DOHH2 (cell line): ENCODE results near the gene TEX10.

Experiments used
- H3F3A ChIP-seq: fragments of 200-600 bp; sonication (generic), shearing (Covaris generic); 2 replicates; pipeline ENCODE4 v1.6.0; 2016; ENCODE audit warnings: antibody characterized with exemption, mild to moderate bottlenecking; ENCODE audit not compliant: control insufficient read depth, insufficient read depth
- H3K27ac ChIP-seq: fragments of 200-600 bp; sonication (generic); 2 replicates; pipeline ENCODE4 v1.5.1; 2014; ENCODE audit warnings: low read depth, mild to moderate bottlenecking, low read length, moderate library complexity
- H3K27me3 ChIP-seq: fragments of 200-600 bp; sonication (generic); 2 replicates; pipeline ENCODE4 v1.6.1; 2014; ENCODE audit warnings: mild to moderate bottlenecking, low read length, mixed read lengths; ENCODE audit not compliant: control insufficient read depth
- H3K36me3 ChIP-seq: fragments of 200-600 bp; sonication (generic); 2 replicates; pipeline ENCODE4 v1.6.1; 2014; ENCODE audit warnings: mild to moderate bottlenecking, low read length, moderate library complexity, mixed read lengths; ENCODE audit not compliant: control insufficient read depth
- H3K4me1 ChIP-seq: fragments of 200-600 bp; sonication (generic); 2 replicates; pipeline ENCODE4 v1.6.1; 2014; ENCODE audit warnings: mild to moderate bottlenecking, low read length, mixed read lengths; ENCODE audit not compliant: control insufficient read depth
- H3K4me2 ChIP-seq: fragments of 200-600 bp; sonication (generic); 2 replicates; pipeline ENCODE4 v1.6.0; 2014; ENCODE audit warnings: mild to moderate bottlenecking, low read length, moderate library complexity
- H3K4me3 ChIP-seq: fragments of 200-600 bp; sonication (generic); 2 replicates; pipeline ENCODE4 v1.5.1; 2014; ENCODE audit warnings: mild to moderate bottlenecking, low read length, mixed read lengths
- H3K79me2 ChIP-seq: fragments of 200-600 bp; sonication (generic); 2 replicates; pipeline ENCODE4 v1.6.1; 2014; ENCODE audit warnings: mild to moderate bottlenecking, low read length, mixed read lengths; ENCODE audit not compliant: control insufficient read depth
- H3K9me2 ChIP-seq: fragments of 200-600 bp; sonication (generic); replicated peaks from 2 replicates; pipeline ENCODE4 v1.6.1; 2014; ENCODE audit warnings: mild to moderate bottlenecking, low read length, mixed read lengths; ENCODE audit not compliant: control insufficient read depth
- H3K9me3 ChIP-seq: fragments of 200-600 bp; sonication (generic); 2 replicates; pipeline ENCODE4 v1.6.1; 2014; ENCODE audit warnings: antibody characterized with exemption, low read length, mixed read lengths; ENCODE audit not compliant: control insufficient read depth, insufficient read depth
- H4K20me1 ChIP-seq: fragments of 200-600 bp; sonication (generic); 2 replicates; pipeline ENCODE4 v1.6.0; 2014; ENCODE audit warnings: low read depth, mild to moderate bottlenecking, antibody characterized with exemption, low read length, moderate library complexity; ENCODE audit not compliant: control insufficient read depth, insufficient read depth
- CTCF ChIP-seq: fragments of 200-600 bp; sonication (generic); IDR thresholded peaks from one replicate; pipeline ENCODE4 v1.5.1; 2014; ENCODE audit warnings: antibody characterized with exemption, mild to moderate bottlenecking, low read depth, low read length; ENCODE audit not compliant: poor library complexity, severe bottlenecking
- EZH2phosphoT487 ChIP-seq: fragments of 200-600 bp; sonication (generic); IDR thresholded peaks from 2 replicates; pipeline ENCODE4 v1.6.1; 2017; ENCODE audit warnings: borderline replicate concordance, mild to moderate bottlenecking, antibody characterized with exemption, low read length, moderate library complexity, mixed read lengths

The TEX10 gene

GRCh38 chr9:100379862-100380261 is 27.1 kb upstream of the TEX10 start:
- Histone ChIP-seq H3F3A (no peaks in the 10 kb centered on the region), H3K79me2 (no peaks in the 10 kb centered on the region), H3K36me3 (no peaks in the 10 kb centered on the region), H4K20me1 (no peaks in the 10 kb centered on the region), H3K27me3 (no peaks in the 10 kb centered on the region), H3K27ac (no peak overlapping the region), H3K4me2 (no peak overlapping the region), H3K4me3 (no peak overlapping the region), H3K9me3 (peaks cover 6% of the 10 kb centered on the region; the same call in 1 of the 2 replicates), H3K9me2 (no peaks in the 10 kb centered on the region), H3K4me1 (no peaks in the 10 kb centered on the region)
- TF ChIP-seq CTCF (no peak), EZH2phosphoT487 (no peak)

GRCh38 chr9:100377015-100377414 is 24.3 kb upstream of the TEX10 start:
- H3K79me2 ChIP-seq: no peaks in the 10 kb centered on the region
- H3K9me3 ChIP-seq: peaks cover 4% of the 10 kb centered on the region; the same call in 1 of the 2 replicates
- H3K36me3 ChIP-seq: no peaks in the 10 kb centered on the region
- H3K4me1 ChIP-seq: no peaks in the 10 kb centered on the region
- H4K20me1 ChIP-seq: no peaks in the 10 kb centered on the region
- H3F3A ChIP-seq: no peaks in the 10 kb centered on the region; the same call in 1 of the 2 replicates
- no peak for TF ChIP-seq EZH2phosphoT487
- no peak for TF ChIP-seq CTCF
- H3K9me2 ChIP-seq: no peaks in the 10 kb centered on the region
- H3K4me2 ChIP-seq: no peak overlapping the region
- H3K4me3 ChIP-seq: no peak overlapping the region
- H3K27ac ChIP-seq: no peak overlapping the region
- H3K27me3 ChIP-seq: no peaks in the 10 kb centered on the region

GRCh38 chr9:100375658-100376057 is 22.9 kb upstream of the TEX10 start:
- no peak overlapping the region for H3K27ac ChIP-seq
- H3K9me2 ChIP-seq: no peaks in the 10 kb centered on the region

More at GRCh38 chr9:100375658-100376057, 22.9 kb upstream of the TEX10 start:
- Histone ChIP-seq H3K36me3 (no peaks in the 10 kb centered on the region), H3K4me2 (no peak overlapping the region), H3K4me3 (no peak overlapping the region), H3F3A (no peaks in the 10 kb centered on the region; the same call in 1 of the 2 replicates), H3K4me1 (no peaks in the 10 kb centered on the region), H3K79me2 (no peaks in the 10 kb centered on the region), H4K20me1 (no peaks in the 10 kb centered on the region), H3K9me3 (peaks cover 4% of the 10 kb centered on the region; the same call in 1 of the 2 replicates), H3K27me3 (no peaks in the 10 kb centered on the region)
- no peak for TF ChIP-seq CTCF
